H1 (cell line): ENCODE measurements around the gene ARHGAP18. TPM values are rescaled to one million over a fixed set of nuclear protein-coding genes. Genes with fewer than 3 reads are reported as not detected.

ENCODE experiments used
- CTCF ChIA-PET: fragments of 300-600 bp; sonication (Branson Sonifier 250); formaldehyde crosslinking; loops from one replicate; lab custom pipeline; 2021; ENCODE audit not compliant: partially characterized antibody; lab: Charles Lee
- POLR2A ChIA-PET: fragments of 300-600 bp; sonication (Branson Sonifier 250); formaldehyde crosslinking; loops from one replicate; lab custom pipeline; 2021; ENCODE audit warnings: inconsistent platforms; ENCODE audit not compliant: partially characterized antibody; lab: Charles Lee
- DNase-seq, 2 experiments: peaks; one replicate each; pipeline versions ENCODE4 v3.0.0 to v3.0.0-alpha.2; 2010 to 2022; ENCODE audit warnings: low spot score in 2 of 2, low read depth in 1 of 2, mixed read lengths in 1 of 2
- FAIRE-seq: peaks from 2 replicates; lab custom pipeline; 2011; peaks lifted over from hg19 to GRCh38; lab: Jason Lieb, UNC
- H2AFZ ChIP-seq: 2 replicates; pipeline ENCODE4 v1.8.1; 2012; ENCODE audit warnings: low read length, inconsistent platforms
- H2AK5ac ChIP-seq: 2 replicates; pipeline ENCODE4 v1.6.1; 2013; ENCODE audit warnings: low read depth, low read length
- H2BK120ac ChIP-seq: replicated peaks from 2 replicates; pipeline ENCODE3; 2013; ENCODE audit warnings: low read depth, low read length, inconsistent platforms
- H2BK12ac ChIP-seq: 2 replicates; pipeline ENCODE4 v1.6.1; 2013; ENCODE audit warnings: low read depth, low read length
- H2BK15ac ChIP-seq: 2 replicates; pipeline ENCODE4 v1.6.1; 2013; ENCODE audit warnings: low read length
- H2BK20ac ChIP-seq: 2 replicates; pipeline ENCODE4 v1.6.1; 2013; ENCODE audit warnings: low read length
- H2BK5ac ChIP-seq: 2 replicates; pipeline ENCODE4 v1.6.1; 2013; ENCODE audit warnings: low read depth, low read length
- H3K14ac ChIP-seq: 2 replicates; pipeline ENCODE4 v1.6.1; 2013; ENCODE audit warnings: inconsistent platforms; ENCODE audit not compliant: insufficient read length
- H3K18ac ChIP-seq: 2 replicates; pipeline ENCODE4 v1.6.1; 2013; ENCODE audit warnings: low read length; ENCODE audit errors: extremely low read depth
- H3K23ac ChIP-seq: 2 replicates; pipeline ENCODE4 v1.6.1; 2013; ENCODE audit warnings: inconsistent platforms; ENCODE audit not compliant: insufficient read length
- H3K23me2 ChIP-seq: 2 replicates; pipeline ENCODE4 v1.6.1; 2013; ENCODE audit warnings: low read depth, low read length
- H3K27ac ChIP-seq: 2 replicates; pipeline ENCODE4 v1.6.1; 2011; ENCODE audit warnings: low read depth, low read length, inconsistent platforms
- H3K27me3 ChIP-seq, 4 experiments: replicated peaks in 1 of 4; 1 replicate in 1 of 4; 2 replicates in 3 of 4; pipeline versions ENCODE4 v1.6.1 to v1.8.1; 2011 to 2013; ENCODE audit warnings: low read length in 3 of 4, mild to moderate bottlenecking in 3 of 4, inconsistent platforms in 2 of 4, mixed read lengths in 2 of 4, moderate library complexity in 1 of 4; ENCODE audit not compliant: control insufficient read depth in 3 of 4, insufficient read depth in 3 of 4; ENCODE audit errors: extremely low read depth in 1 of 4
- H3K36me3 ChIP-seq, 4 experiments: 2 replicates each; pipeline versions ENCODE4 v1.6.1 to v1.8.1; 2011 to 2013; ENCODE audit warnings: mild to moderate bottlenecking in 4 of 4, low read length in 3 of 4, moderate library complexity in 2 of 4, control low read depth in 1 of 4, inconsistent platforms in 1 of 4; ENCODE audit not compliant: insufficient read depth in 4 of 4, control insufficient read depth in 2 of 4
- H3K4ac ChIP-seq: replicated peaks from 2 replicates; pipeline ENCODE3; 2013; ENCODE audit warnings: low read length, low read depth, mixed read lengths, inconsistent platforms; ENCODE audit not compliant: insufficient read length
- H3K4me1 ChIP-seq, 4 experiments: replicated peaks in 1 of 4; 1 replicate in 1 of 4; 2 replicates in 3 of 4; pipeline versions ENCODE4 v1.6.1 to v1.8.1; 2011 to 2013; ENCODE audit warnings: low read length in 3 of 4, inconsistent platforms in 2 of 4, mixed read lengths in 1 of 4; ENCODE audit not compliant: insufficient read depth in 4 of 4, control insufficient read depth in 3 of 4
- H3K4me2 ChIP-seq, 2 experiments: 2 replicates each; pipeline versions ENCODE4 v1.6.1 to v1.8.1; 2011 to 2013; ENCODE audit warnings: low read depth in 2 of 2, low read length in 2 of 2, control low read depth in 1 of 2, inconsistent platforms in 1 of 2, mild to moderate bottlenecking in 1 of 2; ENCODE audit not compliant: insufficient read depth in 1 of 2
- H3K4me3 ChIP-seq, 4 experiments: fragments of 200-600, 300-600 bp in 1 of 4; sonication (generic), shearing (Covaris generic), sonication (Bioruptor Twin) in 1 of 4; 2 replicates each; pipeline versions ENCODE4 v1.5.1 to v1.8.1; 2011 to 2016; ENCODE audit warnings: low read length in 4 of 4, low read depth in 3 of 4, control low read depth in 2 of 4, inconsistent platforms in 2 of 4, mild to moderate bottlenecking in 2 of 4, mixed read lengths in 1 of 4, moderate library complexity in 1 of 4; ENCODE audit not compliant: insufficient read depth in 2 of 4; ENCODE audit errors: extremely low read depth in 1 of 4
- H3K56ac ChIP-seq: replicated peaks from 2 replicates; pipeline ENCODE3; 2013; ENCODE audit warnings: low read depth, mild to moderate bottlenecking, mixed read lengths, low read length, inconsistent platforms; ENCODE audit not compliant: insufficient read length
- H3K79me1 ChIP-seq: 2 replicates; pipeline ENCODE4 v1.6.1; 2013; ENCODE audit warnings: low read depth, low read length, control low read depth
- H3K79me2 ChIP-seq, 2 experiments: 2 replicates each; pipeline versions ENCODE4 v1.6.1 to v1.8.1; 2012 to 2013; ENCODE audit warnings: low read length in 2 of 2, mild to moderate bottlenecking in 2 of 2, inconsistent platforms in 1 of 2; ENCODE audit not compliant: insufficient read depth in 2 of 2, control insufficient read depth in 1 of 2
- H3K9ac ChIP-seq, 4 experiments: replicated peaks in 1 of 4; 1 replicate in 1 of 4; 2 replicates in 3 of 4; pipeline versions ENCODE4 v1.6.1 to v1.8.1; 2011 to 2013; ENCODE audit warnings: low read depth in 3 of 4, low read length in 3 of 4, control low read depth in 2 of 4, mild to moderate bottlenecking in 2 of 4, moderate library complexity in 2 of 4, inconsistent platforms in 1 of 4; ENCODE audit errors: extremely low read depth in 1 of 4
- H3K9me3 ChIP-seq, 2 experiments: 2 replicates each; pipeline versions ENCODE4 v1.6.1 to v1.8.1; 2012 to 2013; ENCODE audit warnings: mild to moderate bottlenecking in 2 of 2, moderate library complexity in 2 of 2, control low read depth in 1 of 2, inconsistent platforms in 1 of 2, low read depth in 1 of 2, low read length in 1 of 2, mixed read lengths in 1 of 2; ENCODE audit not compliant: insufficient read depth in 2 of 2
- H4K20me1 ChIP-seq, 2 experiments: replicated peaks in 1 of 2; 2 replicates each; pipeline versions ENCODE3 to v1.8.1; 2011 to 2013; ENCODE audit warnings: inconsistent platforms in 2 of 2, low read length in 2 of 2, mild to moderate bottlenecking in 1 of 2; ENCODE audit not compliant: insufficient read depth in 2 of 2, control insufficient read depth in 1 of 2
- H4K5ac ChIP-seq: 2 replicates; pipeline ENCODE4 v1.6.1; 2013; ENCODE audit warnings: low read length, low read depth, mixed read lengths, inconsistent platforms; ENCODE audit not compliant: insufficient read length
- H4K8ac ChIP-seq: 2 replicates; pipeline ENCODE4 v1.8.0; 2013; ENCODE audit warnings: mild to moderate bottlenecking, moderate library complexity, low read length, inconsistent platforms; ENCODE audit not compliant: insufficient read depth; ENCODE audit errors: extremely low read depth
- H4K91ac ChIP-seq: replicated peaks from 2 replicates; pipeline ENCODE3; 2013; ENCODE audit warnings: low read length, mixed read lengths, inconsistent platforms; ENCODE audit not compliant: insufficient read length
- BRCA1 ChIP-seq: IDR thresholded peaks from 2 replicates; pipeline ENCODE4 v1.6.1; 2012; ENCODE audit warnings: low read depth, low read length, improper control_type of control experiment
- CHD2 ChIP-seq: IDR thresholded peaks from 2 replicates; pipeline ENCODE4 v1.6.1; 2012; ENCODE audit warnings: low read length, improper control_type of control experiment
- EP300 ChIP-seq, 2 experiments: IDR thresholded peaks; 1 replicate in 1 of 2; 2 replicates in 1 of 2; pipeline ENCODE4 v1.6.1; 2011 to 2012; ENCODE audit warnings: low read depth in 2 of 2, low read length in 2 of 2, mild to moderate bottlenecking in 2 of 2, borderline replicate concordance in 1 of 2, inconsistent platforms in 1 of 2, moderate library complexity in 1 of 2
- GABPA ChIP-seq: IDR thresholded peaks from 2 replicates; pipeline ENCODE4 v1.6.1; 2011; ENCODE audit warnings: mild to moderate bottlenecking, low read length, moderate library complexity, borderline replicate concordance; ENCODE audit not compliant: insufficient read depth
- GTF2F1 ChIP-seq: IDR thresholded peaks from 2 replicates; pipeline ENCODE4 v1.6.1; 2012; ENCODE audit warnings: low read depth, low read length, improper control_type of control experiment, borderline replicate concordance
- RAD21 ChIP-seq, 2 experiments: IDR thresholded peaks in 1 of 2; conservative IDR thresholded peaks in 1 of 2; 2 replicates each; pipeline ENCODE4 v1.6.1; 2011; ENCODE audit warnings: low read depth in 2 of 2, low read length in 2 of 2, improper control_type of control experiment in 1 of 2, inconsistent platforms in 1 of 2, mild to moderate bottlenecking in 1 of 2, moderate library complexity in 1 of 2
- RFX5 ChIP-seq: IDR thresholded peaks from 2 replicates; pipeline ENCODE4 v1.6.1; 2011; ENCODE audit warnings: low read depth, low read length, improper control_type of control experiment, borderline replicate concordance
- USF2 ChIP-seq: IDR thresholded peaks from 2 replicates; pipeline ENCODE4 v1.6.1; 2011; ENCODE audit warnings: low read length, improper control_type of control experiment
- YY1 ChIP-seq: IDR thresholded peaks from 2 replicates; pipeline ENCODE4 v1.6.1; 2011; ENCODE audit warnings: low read depth, mild to moderate bottlenecking, low read length
- ZNF274 ChIP-seq: IDR thresholded peaks from 2 replicates; pipeline ENCODE4 v1.7.0; 2012; ENCODE audit warnings: low read length, borderline replicate concordance; ENCODE audit errors: extremely low read depth
- polyA plus RNA-seq, 7 experiments: library from polyadenylated mRNA; depleted of rRNA in 3 of 7; stranded (reverse) in 5 of 7; unstranded in 2 of 7; fragments of >200 nt in 5 of 7; fragments of 200-250 nt in 2 of 7; gene quantifications; 1 replicate in 5 of 7; 2 replicates in 1 of 7; 4 replicates in 1 of 7; pipeline versions ENCODE4 v1.2.1 to v1.2.3, GENCODE V29; 2011 to 2013; ENCODE audit warnings: missing spikeins in 2 of 7, mixed read lengths in 2 of 7
- total RNA-seq: library from RNA; stranded (reverse); fragmentation: NEBNext Ultra II Directional; extraction: Animal tissue kit (Norgen Biotek cat#: 25700); gene quantifications from 2 replicates; pipeline ENCODE4 v1.2.1, GENCODE V29; 2021
- TF ChIP-seq, protein P1 (sequence below): IDR thresholded peaks from 2 replicates; pipeline ENCODE4 v1.6.1; 2012; ENCODE audit warnings: inconsistent platforms

Gene ARHGAP18
- total and polyA plus RNA-seq, 2 of the 8 experiments (the other 6 are each of a cell fraction or from before 2014, with no cell fraction given), result 0.83 to 4.5 TPM

DNA sequence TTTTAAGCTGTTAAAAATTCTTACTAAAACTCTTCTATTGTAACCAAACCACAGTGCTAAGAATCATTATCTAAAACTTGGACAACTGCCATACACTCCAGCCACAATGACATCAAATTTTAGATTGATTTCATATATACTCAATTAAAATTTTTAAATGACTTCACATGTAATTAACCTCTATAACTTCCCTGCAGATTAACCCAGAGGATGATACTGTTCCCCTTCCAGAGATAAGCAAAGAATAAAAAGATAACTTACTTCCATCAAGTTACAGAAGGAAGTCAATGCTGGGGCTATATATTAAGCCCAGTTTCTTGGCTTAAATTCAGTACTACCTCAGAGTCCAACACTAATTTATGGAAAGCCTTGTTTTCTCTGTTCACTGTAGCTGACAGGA lies 71.3 kb downstream of the ARHGAP18 start:
- H3K79me2 ChIP-seq, result no peaks in the 10 kb centered on the region
- H3K4ac ChIP-seq, result no peak overlapping the region
- H2AFZ ChIP-seq, result no peak overlapping the region
- H3K27me3 ChIP-seq, result no peaks in the 10 kb centered on the region
- H3K27ac ChIP-seq, result no peak overlapping the region
- TF ChIP-seq RFX5 (no peak), ZNF274 (no peak), CHD2 (no peak), USF2 (no peak), YY1 (no peak), GTF2F1 (no peak), BRCA1 (no peak), EP300 (IDR thresholded peaks at IDR 0.05; ENCODE audit: borderline replicate concordance in 1 of 2, low read depth in 2 of 2, low read length in 2 of 2) (no peak), RAD21 (IDR thresholded peaks at IDR 0.05 in 1 of 2, conservative IDR thresholded peaks at IDR 0.05 in 1 of 2; ENCODE audit: low read depth in 2 of 2, low read length in 2 of 2) (no peak), GABPA (no peak)
- TF ChIP-seq, protein P1, sequence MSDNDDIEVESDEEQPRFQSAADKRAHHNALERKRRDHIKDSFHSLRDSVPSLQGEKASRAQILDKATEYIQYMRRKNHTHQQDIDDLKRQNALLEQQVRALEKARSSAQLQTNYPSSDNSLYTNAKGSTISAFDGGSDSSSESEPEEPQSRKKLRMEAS, result no peak
- TF ChIP-seq, all 59 proteins: peak for 0
- Histone ChIP-seq H2BK12ac (no peak overlapping the region), H4K20me1 (no peaks in the 10 kb centered on the region), H3K23ac (no peak overlapping the region), H3K4me2 (no peak overlapping the region), H3K36me3 (no peaks in the 10 kb centered on the region), H3K9ac (no peak overlapping the region), H3K14ac (no peak overlapping the region), H2BK20ac (no peak overlapping the region), H3K79me1 (no peaks in the 10 kb centered on the region), H4K8ac (no peak overlapping the region), H3K18ac (no peak overlapping the region), H3K9me3 (no peaks in the 10 kb centered on the region), H4K91ac (no peak overlapping the region), H3K4me3 (no peak overlapping the region), H3K23me2 (no peaks in the 10 kb centered on the region), H4K5ac (no peak overlapping the region), H3K56ac (no peak overlapping the region), H2BK15ac (no peak overlapping the region), H2BK120ac (no peak overlapping the region), H2AK5ac (no peak overlapping the region), H3K4me1 (no peaks in the 10 kb centered on the region), H2BK5ac (no peak overlapping the region)
- POLR2A ChIA-PET, result no interaction called here
- FAIRE-seq (no peak), DNase-seq (no peak)
- CTCF ChIA-PET, result no interaction called here
